GM18508 (cell line): ENCODE data around the gene PYGO2.
"Not testable (repeated sequence)": the region's sequence is repeated elsewhere in the genome, so short reads cannot be mapped to it uniquely, and the experiment has no call there.

Experiments used
- ATAC-seq: cut with Tn5 transposase; IDR thresholded peaks from one replicate; pipeline ENCODE4 v1.9.1; 2021; ENCODE audit warnings: moderate number of reproducible peaks; ENCODE audit not compliant: insufficient read depth, unreplicated experiment

Gene PYGO2

DNA sequence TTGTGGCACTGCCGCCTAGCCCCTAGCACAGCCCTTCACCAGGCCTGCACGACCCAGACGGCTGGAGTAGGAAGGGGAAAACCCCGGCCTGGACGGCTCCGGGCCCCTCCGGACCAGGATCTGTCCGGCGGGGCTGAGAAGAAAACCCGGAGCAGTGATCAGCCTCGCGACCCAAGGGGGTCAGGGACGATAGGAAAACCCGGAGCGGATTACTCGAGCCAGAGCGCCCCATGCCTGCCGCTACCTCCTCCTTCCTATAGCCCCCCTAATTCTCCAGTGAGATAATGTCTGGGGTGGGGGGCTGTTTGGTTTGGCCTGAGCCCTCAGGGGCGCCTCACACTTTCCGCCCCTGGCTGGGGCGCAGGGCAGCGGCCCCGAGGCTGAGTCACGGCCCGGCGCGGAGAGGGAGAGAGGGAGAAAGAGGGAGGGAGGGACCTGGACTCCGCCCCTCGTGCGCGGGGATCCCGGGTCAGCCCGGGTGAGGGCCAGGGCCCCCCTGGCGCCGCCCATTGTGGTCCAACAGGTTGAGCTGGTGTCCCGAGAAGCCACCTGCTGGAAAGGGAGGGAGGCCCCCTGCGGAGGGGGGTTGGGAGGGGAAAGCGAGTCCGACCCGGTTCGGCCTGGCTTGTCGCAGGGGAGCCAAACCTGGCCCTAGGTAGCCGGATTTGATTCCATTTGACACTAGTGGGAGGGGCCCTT is 39.3 kb upstream of the PYGO2 start:
- ATAC-seq: no peak

DNA sequence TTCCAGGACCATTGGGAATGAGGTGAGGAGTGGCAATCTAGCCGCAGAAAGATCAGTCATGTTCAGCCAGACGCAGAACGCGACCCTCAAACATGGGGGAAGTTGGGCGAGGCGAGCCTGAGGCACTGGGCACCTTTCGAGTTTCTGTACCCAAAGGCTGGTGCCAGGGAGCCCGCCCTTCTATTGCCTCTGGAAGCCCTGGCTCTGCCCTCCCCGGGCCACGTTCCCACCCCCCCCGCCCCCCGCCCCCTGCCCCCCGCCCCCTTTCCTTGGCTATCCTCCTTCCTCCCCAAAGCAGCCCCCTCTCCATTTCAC is 38.8 kb upstream of the PYGO2 start:
- no peak for ATAC-seq

DNA sequence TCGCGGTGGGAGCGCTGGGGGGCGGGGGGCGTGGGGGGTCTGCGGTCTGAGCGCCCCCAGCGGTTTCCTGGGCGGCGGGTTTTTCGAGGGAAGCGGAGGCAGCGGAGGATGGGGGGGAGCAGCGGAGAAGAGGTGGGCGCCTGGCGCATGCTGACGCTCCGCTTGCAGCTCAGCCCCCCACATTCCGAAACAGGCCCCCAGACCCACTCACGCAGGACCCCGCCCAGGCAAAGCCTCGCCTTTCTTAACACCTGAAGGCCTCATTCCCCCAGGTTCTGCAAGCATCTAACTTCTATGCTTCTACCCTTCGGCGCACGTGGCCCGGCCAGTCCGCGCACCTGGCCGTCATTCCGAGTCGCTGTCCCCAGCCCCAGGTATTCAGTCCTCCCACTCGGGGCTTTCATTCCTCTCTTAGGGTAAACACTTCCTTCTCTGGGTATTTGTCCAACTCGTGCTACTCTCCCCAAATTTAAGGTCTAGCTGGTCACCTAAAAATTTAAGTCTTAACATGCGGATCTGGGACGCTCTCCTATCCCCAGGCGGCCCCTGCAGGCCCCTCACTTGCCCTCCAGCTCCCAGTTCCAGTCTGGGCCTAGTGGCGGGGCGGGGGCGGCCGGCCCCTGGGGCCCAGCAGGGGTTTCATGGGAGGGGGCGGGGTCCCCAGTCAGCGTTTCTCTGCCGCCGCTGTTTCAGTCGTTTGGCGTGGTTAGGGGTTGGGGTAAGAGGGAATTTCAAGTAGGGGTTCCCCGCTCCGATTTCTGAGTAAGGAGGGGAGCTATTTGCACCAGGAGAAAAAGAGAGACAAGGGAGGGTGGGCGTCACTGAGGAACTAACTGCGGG is 38.2 kb upstream of the PYGO2 start:
- ATAC-seq: no peak

DNA sequence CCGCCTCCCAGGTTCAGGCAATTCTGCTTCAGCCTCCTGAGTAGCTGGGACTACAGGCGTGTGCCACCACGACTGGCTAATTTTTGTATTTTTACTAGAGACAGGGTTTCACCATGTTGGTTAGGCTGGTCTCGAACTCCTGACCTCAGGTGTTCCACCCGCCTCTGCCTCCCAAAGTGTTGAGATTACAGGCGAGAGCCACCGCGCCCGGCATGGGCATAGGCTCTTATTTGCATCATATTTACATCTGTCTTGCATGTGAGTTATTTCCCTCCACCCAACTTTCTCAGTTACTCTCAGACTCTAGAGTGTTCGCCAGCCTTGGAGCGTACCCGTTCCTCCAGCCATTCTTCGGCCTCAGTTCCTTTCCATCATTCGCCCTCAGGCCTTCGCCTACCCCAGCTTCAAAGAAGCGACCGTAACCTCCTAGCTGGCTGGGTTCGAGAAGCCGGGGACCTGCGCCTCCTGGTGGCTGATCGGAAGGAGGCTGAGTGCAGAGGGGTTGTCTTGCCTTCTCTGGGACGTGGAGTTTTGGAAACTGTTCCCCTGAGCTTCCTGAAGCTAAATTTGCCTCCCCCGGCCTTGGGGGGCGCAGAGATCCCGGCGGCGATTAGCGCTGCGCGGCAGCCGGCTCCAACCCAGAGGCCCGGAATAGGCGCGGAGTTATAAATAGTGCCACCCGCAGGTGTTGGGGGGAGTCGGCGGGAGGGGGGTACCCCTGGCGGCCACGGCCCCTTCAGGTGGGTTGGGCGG is 37.4 kb upstream of the PYGO2 start:
- no peak for ATAC-seq

DNA sequence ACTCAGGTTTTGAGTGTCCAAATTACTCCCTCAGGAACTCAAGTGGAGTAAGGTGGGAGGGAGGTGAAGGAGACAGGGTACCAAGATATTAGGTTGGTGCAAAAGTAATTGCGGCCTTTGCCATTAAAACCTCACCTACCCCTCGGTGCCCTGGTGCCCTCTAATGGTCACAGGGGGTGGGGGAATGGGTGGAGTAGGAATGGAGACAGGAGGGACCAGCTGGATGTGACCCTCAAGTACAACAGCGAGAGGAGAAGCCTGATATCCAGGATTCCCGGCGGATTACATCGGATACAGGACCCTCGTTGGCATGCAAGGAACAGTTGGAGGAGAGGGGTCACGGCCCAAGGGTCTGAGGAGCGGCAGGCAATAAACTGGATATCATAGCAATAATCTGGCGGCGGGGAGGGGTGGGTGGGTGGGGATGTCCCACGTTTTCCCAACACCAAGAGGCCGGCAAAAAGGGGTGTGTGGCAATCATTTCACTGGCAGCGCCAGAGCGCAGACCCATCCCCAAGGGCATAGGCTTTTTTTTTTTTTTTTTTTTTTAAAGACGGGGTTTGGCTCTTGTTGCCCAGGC is 36.7 kb upstream of the PYGO2 start:
- ATAC-seq: no peak

DNA sequence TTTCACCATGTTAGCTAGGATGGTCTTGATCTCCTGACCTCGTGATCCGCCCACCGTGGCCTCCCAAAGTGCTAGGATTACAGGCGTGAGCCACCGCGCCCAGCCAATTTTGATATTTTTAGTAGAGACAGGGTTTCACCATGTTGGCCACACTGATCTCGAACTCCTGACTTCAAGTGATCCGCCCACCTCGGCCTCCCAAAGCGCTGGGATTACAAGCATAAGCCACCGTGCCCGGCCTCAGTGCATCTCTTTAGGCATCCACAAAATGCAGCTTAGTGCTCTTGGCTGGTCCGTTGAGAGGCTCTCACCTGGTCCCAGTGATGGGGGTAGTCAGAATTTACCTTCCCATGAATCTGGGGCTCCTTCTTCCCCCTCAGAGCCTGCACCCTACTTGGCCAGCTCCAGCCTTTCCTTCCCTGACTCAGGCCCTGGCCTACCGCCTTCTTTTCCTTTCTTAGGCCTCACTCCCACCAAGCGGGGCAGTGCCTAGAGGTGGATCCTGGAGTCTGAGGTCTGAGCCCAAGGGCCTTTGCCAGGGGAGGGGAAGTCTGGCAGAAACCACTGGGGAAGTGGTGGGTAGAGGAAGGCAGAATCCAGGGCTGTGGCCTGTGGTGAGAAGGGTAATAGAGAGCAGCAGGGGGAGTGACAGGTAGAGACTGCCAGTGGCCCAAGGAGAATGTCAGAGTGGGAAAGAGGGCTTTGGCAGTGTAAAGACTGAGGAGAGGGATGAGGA is 35.6 kb upstream of the PYGO2 start:
- no peak for ATAC-seq

DNA sequence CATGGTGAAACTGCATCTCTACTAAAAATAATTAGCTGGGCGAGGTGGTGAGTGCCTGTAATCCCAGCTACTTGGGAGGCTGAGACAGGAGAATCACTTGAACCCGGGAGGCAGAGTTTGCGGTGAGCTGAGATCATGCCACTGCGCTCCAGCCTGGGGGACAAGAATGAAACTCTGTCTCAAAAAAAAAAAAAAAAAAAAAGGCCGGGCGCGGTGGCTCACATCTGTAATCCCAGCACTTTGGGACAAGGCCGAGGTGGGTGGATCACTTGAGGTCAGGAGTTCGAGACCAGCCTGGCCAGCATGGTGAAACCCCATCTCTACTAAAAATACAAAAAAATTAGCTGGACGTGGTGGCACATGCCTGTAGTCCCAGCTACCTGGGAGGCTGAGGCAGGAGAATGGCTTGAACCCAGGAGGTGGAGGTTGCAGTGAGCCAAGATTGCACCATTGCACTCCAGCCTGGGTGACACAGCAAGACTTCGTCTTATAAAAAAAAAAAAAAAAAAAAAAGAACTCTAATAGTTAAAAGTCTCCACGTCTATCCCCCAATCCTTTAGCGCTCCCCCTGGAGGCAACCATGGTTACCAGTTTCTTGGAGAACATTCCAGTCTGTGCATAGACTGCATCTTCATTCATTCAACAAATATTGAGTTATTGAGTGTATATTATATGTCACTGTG is 33.9 kb upstream of the PYGO2 start:
- not testable (repeated sequence) for ATAC-seq

DNA sequence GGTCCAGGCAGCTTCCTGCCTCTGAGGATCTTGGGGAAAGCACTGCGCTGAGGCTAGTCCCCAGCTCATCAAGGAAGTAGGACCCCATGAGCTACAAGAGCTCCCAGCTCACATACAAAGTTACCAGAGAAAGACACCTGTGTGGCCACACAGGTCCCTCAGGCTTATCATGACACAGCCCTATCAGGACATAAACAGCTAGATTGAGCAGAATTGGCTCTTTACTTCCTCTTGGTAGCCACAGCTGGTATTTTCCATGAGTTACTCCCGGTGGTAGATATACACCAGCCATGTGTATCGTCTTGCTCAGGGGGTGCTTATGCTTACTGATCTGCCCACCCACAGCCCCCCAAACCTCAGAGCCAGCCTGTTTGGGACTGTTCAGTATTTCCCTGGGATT is 33.0 kb upstream of the PYGO2 start:
- no peak for ATAC-seq

DNA sequence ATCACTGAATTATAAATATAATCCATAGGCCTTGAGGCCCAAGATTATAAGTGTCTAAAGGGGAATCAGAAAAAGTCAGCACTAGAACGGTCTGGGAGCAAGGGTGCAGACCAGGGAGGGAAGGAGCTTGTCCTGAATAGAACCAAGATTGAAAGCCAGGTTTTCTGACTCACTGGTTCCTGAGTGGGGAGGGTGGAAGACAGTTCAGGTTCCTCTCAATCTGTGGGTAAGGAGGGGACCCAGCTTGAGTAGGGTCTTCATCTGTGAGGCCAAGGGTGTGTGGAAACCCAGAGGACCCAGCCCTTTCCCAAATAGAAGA is 32.6 kb upstream of the PYGO2 start:
- ATAC-seq: no peak

DNA sequence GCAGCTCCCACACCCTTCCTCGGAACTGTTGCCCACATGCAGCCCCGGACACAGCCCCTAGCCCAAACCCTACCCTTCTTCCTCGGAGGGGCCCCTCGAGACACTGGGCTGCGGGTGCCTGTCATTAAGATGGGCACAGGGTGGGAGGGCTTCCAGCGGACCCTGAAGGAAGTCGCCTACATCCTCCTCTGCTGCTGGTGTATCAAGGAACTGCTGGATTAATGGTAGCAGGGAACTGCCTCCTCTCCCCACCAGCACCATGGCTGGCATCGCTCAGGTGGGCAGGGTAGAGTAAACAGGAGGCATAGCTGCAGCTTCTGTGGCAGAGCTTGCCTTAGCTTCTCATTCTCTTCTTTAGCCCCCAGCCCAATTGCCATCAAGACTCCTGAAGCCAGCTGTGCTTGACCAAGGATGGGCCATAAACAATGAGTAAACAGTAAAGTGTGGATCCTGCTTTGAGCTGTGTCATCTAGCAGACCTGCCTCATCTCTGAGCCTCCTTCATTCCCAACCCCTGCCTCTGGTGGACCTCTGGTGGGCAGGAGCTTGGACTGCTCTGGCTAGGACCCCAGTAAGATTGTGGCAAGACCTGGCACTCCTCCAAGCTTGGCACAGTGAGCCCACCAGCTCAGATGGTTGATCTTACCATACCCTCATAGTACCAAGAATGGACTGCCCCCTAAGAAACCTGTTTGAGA is 32.1 kb upstream of the PYGO2 start, which contains the start of gene LENEP:
Gene LENEP (plus strand): TSS at position 15 of the 697 bp plus-strand sequence. CDS start 22 bp downstream, at position 37.
- ATAC-seq: no peak

DNA sequence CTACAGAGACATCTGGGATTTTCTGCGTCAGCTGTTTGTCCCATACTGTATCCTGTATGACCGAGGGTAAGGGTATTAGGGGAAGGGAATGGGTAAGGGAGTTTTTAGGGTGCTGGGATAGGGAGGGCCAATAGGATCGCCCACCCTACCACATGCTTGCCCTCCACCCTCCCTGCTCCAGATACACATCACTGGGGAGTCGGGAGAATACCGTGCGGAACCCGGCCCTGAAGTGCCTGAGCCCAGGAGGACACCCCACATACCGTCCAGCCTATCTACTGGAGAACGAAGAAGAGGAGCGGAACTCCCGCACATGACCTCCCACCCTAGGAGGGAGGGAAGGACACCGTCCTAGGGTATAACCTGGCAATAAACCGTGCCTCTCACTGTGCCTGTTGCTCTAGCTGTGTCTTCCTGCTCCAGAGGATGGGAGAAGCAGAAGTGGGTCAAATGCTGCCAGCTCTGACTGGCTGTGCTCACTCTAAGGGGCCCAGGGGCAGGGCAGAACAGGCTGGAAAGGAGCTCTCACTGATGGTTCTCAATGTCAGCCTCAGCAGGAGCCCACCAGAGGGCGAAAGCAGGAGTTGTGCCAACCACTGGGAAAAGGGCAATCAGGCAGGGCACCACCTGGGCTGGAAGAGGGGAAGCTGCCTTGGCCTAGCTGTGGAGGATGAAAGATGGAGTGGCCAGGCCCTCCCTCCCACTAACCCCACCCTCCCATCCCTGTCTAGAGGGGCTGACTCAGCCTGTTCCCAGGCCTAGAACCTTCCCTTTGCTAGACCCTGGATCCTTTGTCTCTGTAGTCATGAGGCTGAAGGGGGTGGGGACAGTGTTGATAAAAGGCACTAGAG is 31.4 kb upstream of the PYGO2 start:
- no peak for ATAC-seq

DNA sequence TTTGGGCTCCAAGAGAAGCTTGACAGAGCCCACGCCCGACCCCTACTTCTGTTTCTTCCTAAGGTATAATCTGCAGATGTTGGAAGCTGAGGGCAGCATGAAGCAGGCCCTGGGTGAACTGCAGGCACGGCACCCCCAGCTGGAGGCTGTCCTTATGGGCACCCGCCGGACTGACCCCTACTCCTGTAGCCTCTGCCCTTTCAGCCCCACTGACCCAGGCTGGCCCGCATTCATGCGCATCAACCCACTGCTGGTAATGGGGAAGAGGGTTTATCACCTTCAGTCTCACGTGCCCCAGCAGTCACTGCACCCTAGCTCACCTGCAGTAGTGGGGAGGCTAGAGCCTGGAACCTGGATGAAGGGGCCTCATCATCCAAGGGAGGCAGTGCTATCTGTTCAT is 28.7 kb upstream of the PYGO2 start:
- ATAC-seq: no peak

DNA sequence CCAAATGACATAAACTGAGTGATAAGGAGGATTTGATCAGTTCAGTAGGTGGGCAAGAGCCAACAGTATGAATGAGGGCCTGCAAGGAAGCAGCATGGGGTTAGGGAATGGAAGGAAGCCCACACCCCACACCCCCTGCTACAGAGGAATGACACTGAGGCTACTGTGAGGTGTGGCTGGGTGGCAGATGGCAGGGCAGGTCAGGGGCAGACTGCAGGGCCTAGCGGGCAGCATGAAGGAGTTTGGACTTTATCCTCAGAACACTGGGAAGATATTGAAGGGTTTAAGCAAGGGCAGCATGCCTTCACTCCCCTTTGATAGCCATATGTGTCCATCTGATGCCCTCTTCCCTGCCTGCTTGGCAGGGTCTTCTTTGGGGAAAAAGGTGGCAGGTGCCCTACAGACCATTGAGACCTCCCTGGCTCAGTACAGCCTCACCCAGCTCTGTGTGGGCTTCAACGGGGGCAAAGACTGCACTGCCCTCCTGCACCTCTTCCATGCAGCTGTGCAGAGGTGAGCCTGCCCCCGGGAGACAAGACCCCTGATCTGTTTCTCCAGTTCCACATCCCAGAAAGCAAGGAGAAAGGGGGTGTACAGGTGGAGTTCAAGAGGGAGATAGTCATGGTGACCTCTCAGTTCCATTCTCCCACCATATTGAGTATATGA is 27.7 kb upstream of the PYGO2 start:
- no peak for ATAC-seq

DNA sequence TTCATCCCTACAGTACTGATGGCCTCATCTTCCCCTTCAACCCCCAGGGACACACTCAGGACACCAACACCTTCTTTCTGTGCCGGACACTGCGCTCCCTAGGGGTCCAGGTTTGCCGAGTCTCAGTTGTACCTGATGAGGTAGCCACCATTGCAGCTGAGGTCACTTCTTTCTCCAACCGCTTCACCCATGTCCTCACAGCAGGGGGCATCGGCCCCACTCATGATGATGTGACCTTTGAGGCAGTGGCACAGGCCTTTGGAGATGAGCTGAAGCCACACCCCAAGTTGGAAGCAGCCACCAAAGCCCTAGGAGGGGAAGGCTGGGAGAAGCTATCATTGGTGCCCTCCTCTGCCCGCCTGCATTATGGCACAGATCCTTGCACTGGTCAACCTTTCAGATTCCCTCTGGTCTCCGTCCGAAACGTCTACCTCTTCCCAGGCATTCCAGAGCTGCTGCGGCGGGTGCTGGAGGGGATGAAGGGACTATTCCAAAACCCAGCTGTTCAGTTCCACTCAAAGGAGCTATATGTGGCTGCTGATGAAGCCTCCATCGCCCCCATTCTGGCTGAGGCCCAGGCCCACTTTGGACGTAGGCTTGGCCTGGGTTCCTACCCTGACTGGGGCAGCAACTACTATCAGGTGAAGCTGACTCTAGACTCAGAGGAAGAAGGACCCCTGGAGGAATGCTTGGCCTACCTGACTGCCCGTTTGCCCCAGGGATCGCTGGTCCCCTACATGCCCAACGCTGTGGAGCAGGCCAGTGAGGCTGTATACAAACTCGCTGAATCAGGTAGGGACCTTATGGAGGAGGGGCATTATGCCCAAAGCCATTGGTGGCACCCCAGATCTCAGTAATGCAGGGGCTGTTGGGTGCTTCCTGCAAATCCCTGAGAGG is 26.7 kb upstream of the PYGO2 start:
- ATAC-seq: no peak

DNA sequence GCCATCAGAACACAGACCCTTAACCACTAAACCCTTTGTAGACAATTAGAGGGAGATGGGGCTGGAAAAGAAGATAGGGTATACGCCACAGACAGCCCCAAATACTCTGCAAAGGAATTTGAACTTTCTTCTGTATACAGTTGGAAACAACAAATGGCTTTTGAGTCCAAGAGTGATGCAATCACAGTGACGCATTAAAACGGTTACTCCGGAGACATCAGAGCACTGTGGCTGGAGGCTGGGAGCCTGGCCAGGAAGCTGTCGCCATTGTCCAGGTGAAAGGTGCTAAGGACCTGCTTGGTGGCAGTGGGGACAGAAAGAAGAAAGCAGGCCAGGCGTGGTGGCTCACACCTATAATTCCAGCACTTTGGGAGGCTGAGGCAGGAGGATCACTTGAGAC is 25.7 kb upstream of the PYGO2 start:
- ATAC-seq: no peak

DNA sequence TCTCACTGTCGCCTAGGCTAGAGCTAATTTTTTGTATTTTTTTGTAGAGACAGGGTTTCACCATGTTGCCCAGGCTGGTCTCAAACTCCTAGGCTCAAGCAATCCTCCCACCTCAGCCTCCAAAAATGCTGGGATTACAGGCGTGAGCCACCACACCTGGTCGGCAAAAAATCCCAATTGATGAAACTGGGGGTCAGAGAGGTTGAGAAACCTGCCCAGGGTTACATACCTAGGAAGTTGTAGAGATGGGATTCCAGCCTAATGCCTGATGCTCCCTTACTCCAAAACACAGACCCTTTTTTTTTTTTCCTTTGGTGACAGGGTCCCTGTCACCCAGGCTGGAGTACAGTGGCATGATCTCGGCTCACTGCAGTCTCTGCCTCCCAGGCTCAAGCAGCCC is 25.2 kb upstream of the PYGO2 start:
- ATAC-seq: not testable (repeated sequence)
